SJCRH30 (cell line): Measurements from ENCODE around the gene TIMM21. TPM values are rescaled to one million over a fixed set of nuclear protein-coding genes. Genes with fewer than 3 reads are reported as not detected.

Experiments
- DNase-seq, 2 experiments: peaks; one replicate each; pipeline ENCODE4 v3.0.0-alpha.2; 2015 to 2020
- H3K27ac ChIP-seq: fragments of 250-450 bp; sonication (Bioruptor Pico); 2 replicates; pipeline ENCODE4 v1.5.1; 2020; ENCODE audit warnings: mild to moderate bottlenecking, moderate library complexity
- H3K27me3 ChIP-seq: fragments of 250-450 bp; sonication (Bioruptor Pico); 2 replicates; pipeline ENCODE4 v1.5.1; 2020; ENCODE audit warnings: mild to moderate bottlenecking, moderate library complexity
- H3K36me3 ChIP-seq: fragments of 250-450 bp; sonication (Bioruptor Pico); 2 replicates; pipeline ENCODE4 v1.5.1; 2020; ENCODE audit warnings: mild to moderate bottlenecking, moderate library complexity
- H3K4me1 ChIP-seq: fragments of 250-450 bp; sonication (Bioruptor Pico); 2 replicates; pipeline ENCODE4 v1.5.1; 2020; ENCODE audit warnings: mild to moderate bottlenecking, moderate library complexity
- H3K4me3 ChIP-seq: fragments of 250-450 bp; sonication (Bioruptor Pico); 2 replicates; pipeline ENCODE4 v1.5.1; 2020; ENCODE audit warnings: mild to moderate bottlenecking, moderate library complexity
- H3K9me3 ChIP-seq: fragments of 250-450 bp; sonication (Bioruptor Pico); replicated peaks from 2 replicates; pipeline ENCODE4 v1.5.1; 2020; ENCODE audit warnings: mild to moderate bottlenecking, moderate library complexity
- total RNA-seq: library from RNA; depleted of rRNA; stranded (reverse); fragments of >200 nt; shearing (Covaris generic); gene quantifications from 2 replicates; pipeline ENCODE4 v1.2.3, GENCODE V29; 2014

Gene TIMM21
- total RNA-seq, 1 experiment from 2014 or later: 59.4 TPM

GRCh38 chr18:74137920-74138538, 10.3 kb upstream of the TIMM21 start:
- H3K27ac ChIP-seq: no peak overlapping the region
- H3K4me3 ChIP-seq: no peak overlapping the region
- no peak for DNase-seq
- no peaks in the 10 kb centered on the region for H3K4me1 ChIP-seq
- H3K27me3 ChIP-seq: no peaks in the 10 kb centered on the region
- H3K36me3 ChIP-seq: no peaks in the 10 kb centered on the region
- no peaks in the 10 kb centered on the region for H3K9me3 ChIP-seq

GRCh38 chr18:74139411-74139810, 8.9 kb upstream of the TIMM21 start:
- no peak overlapping the region for H3K27ac ChIP-seq

GRCh38 chr18:74139888-74140287, 8.4 kb upstream of the TIMM21 start:
- no peaks in the 10 kb centered on the region for H3K9me3 ChIP-seq
- H3K27ac ChIP-seq: no peak overlapping the region
- no peaks in the 10 kb centered on the region for H3K4me1 ChIP-seq
- H3K36me3 ChIP-seq: no peaks in the 10 kb centered on the region
- no peaks in the 10 kb centered on the region for H3K27me3 ChIP-seq
- no peak overlapping the region for H3K4me3 ChIP-seq
- DNase-seq: no peak

More at GRCh38 chr18:74139411-74139810, 8.9 kb upstream of the TIMM21 start:
- no peak for DNase-seq
- Histone ChIP-seq H3K4me3 (no peak overlapping the region), H3K4me1 (no peaks in the 10 kb centered on the region), H3K9me3 (no peaks in the 10 kb centered on the region), H3K27me3 (no peaks in the 10 kb centered on the region), H3K36me3 (no peaks in the 10 kb centered on the region)

GRCh38 chr18:74140582-74140981, 7.7 kb upstream of the TIMM21 start:
- H3K9me3 ChIP-seq: no peaks in the 10 kb centered on the region
- no peaks in the 10 kb centered on the region for H3K36me3 ChIP-seq
- no peaks in the 10 kb centered on the region for H3K27me3 ChIP-seq
- no peaks in the 10 kb centered on the region for H3K4me1 ChIP-seq
- H3K4me3 ChIP-seq: no peak overlapping the region
- DNase-seq: no peak
- H3K27ac ChIP-seq: no peak overlapping the region

GRCh38 chr18:74141667-74142066, 6.7 kb upstream of the TIMM21 start:
- Histone ChIP-seq H3K4me1 (no peaks in the 10 kb centered on the region), H3K9me3 (no peaks in the 10 kb centered on the region), H3K27me3 (no peaks in the 10 kb centered on the region), H3K27ac (no peak overlapping the region), H3K36me3 (no peaks in the 10 kb centered on the region), H3K4me3 (no peak overlapping the region)
- no peak for DNase-seq

GRCh38 chr18:74142252-74142651, 6.1 kb upstream of the TIMM21 start:
- Histone ChIP-seq H3K4me3 (no peak overlapping the region), H3K27ac (no peak overlapping the region), H3K27me3 (no peaks in the 10 kb centered on the region), H3K36me3 (no peaks in the 10 kb centered on the region), H3K9me3 (no peaks in the 10 kb centered on the region), H3K4me1 (no peaks in the 10 kb centered on the region)
- DNase-seq: no peak

GRCh38 chr18:74146756-74147155, 1.6 kb upstream of the TIMM21 start:
- no peak for DNase-seq
- Histone ChIP-seq H3K4me3 (no peak overlapping the region), H3K36me3 (no peaks in the 10 kb centered on the region), H3K4me1 (no peaks in the 10 kb centered on the region), H3K27me3 (no peaks in the 10 kb centered on the region), H3K9me3 (no peaks in the 10 kb centered on the region), H3K27ac (no peak overlapping the region)

GRCh38 chr18:74147491-74147778, 888 bp upstream of the TIMM21 start:
- H3K36me3 ChIP-seq: no peaks in the 10 kb centered on the region
- peak overlapping the region; percentile 83 for H3K4me3 ChIP-seq
- H3K27ac ChIP-seq: no peak overlapping the region
- H3K4me1 ChIP-seq: no peaks in the 10 kb centered on the region
- no peaks in the 10 kb centered on the region for H3K27me3 ChIP-seq
- no peak for DNase-seq
- no peaks in the 10 kb centered on the region for H3K9me3 ChIP-seq

- H3K36me3 ChIP-seq: no peaks in the 10 kb centered on the region
- H3K4me1 ChIP-seq: no peaks in the 10 kb centered on the region
- H3K9me3 ChIP-seq: no peaks in the 10 kb centered on the region
- no peaks in the 10 kb centered on the region for H3K27me3 ChIP-seq
- H3K4me3 ChIP-seq: peak overlapping the region; percentile 83
- DNase-seq: no peak
- H3K27ac ChIP-seq: peak overlapping the region; percentile 80
These were observed 284 bp downstream of the TIMM21 start for GRCh38 chr18:74148543-74149070.

GRCh38 chr18:74149878-74150277, 1.6 kb downstream of the TIMM21 start:
- Histone ChIP-seq H3K27me3 (no peaks in the 10 kb centered on the region), H3K4me1 (no peaks in the 10 kb centered on the region), H3K4me3 (no peak overlapping the region), H3K36me3 (no peaks in the 10 kb centered on the region), H3K9me3 (no peaks in the 10 kb centered on the region), H3K27ac (no peak overlapping the region)
- DNase-seq: no peak

GRCh38 chr18:74152270-74152669, 3.9 kb downstream of the TIMM21 start:
- Histone ChIP-seq H3K36me3 (peaks cover 7% of the 10 kb centered on the region; the same call in 1 of the 2 replicates), H3K4me3 (no peak overlapping the region), H3K27ac (no peak overlapping the region), H3K27me3 (no peaks in the 10 kb centered on the region), H3K4me1 (no peaks in the 10 kb centered on the region), H3K9me3 (no peaks in the 10 kb centered on the region)
- DNase-seq: no peak

GRCh38 chr18:74152857-74153256, 4.5 kb downstream of the TIMM21 start:
- H3K4me1 ChIP-seq: no peaks in the 10 kb centered on the region
- no peak overlapping the region for H3K4me3 ChIP-seq
- H3K27me3 ChIP-seq: no peaks in the 10 kb centered on the region
- no peak overlapping the region for H3K27ac ChIP-seq
- peaks cover 7% of the 10 kb centered on the region; the same call in 1 of the 2 replicates for H3K36me3 ChIP-seq
- H3K9me3 ChIP-seq: no peaks in the 10 kb centered on the region
- DNase-seq: no peak

GRCh38 chr18:74153377-74153776, 5.1 kb downstream of the TIMM21 start:
- Histone ChIP-seq H3K27me3 (no peaks in the 10 kb centered on the region), H3K4me3 (no peak overlapping the region), H3K36me3 (peaks cover 7% of the 10 kb centered on the region; the same call in 1 of the 2 replicates), H3K27ac (no peak overlapping the region), H3K4me1 (no peaks in the 10 kb centered on the region), H3K9me3 (no peaks in the 10 kb centered on the region)
- DNase-seq: no peak

GRCh38 chr18:74153793-74154192, 5.5 kb downstream of the TIMM21 start:
- Histone ChIP-seq H3K9me3 (no peaks in the 10 kb centered on the region), H3K4me3 (no peak overlapping the region), H3K36me3 (peaks cover 7% of the 10 kb centered on the region; the same call in 1 of the 2 replicates), H3K4me1 (no peaks in the 10 kb centered on the region), H3K27me3 (no peaks in the 10 kb centered on the region), H3K27ac (no peak overlapping the region)
- DNase-seq: no peak

GRCh38 chr18:74154716-74155115, 6.4 kb downstream of the TIMM21 start:
- H3K27ac ChIP-seq: no peak overlapping the region
- no peaks in the 10 kb centered on the region for H3K27me3 ChIP-seq
- no peak overlapping the region for H3K4me3 ChIP-seq
- peaks cover 7% of the 10 kb centered on the region; the same call in 1 of the 2 replicates for H3K36me3 ChIP-seq
- H3K4me1 ChIP-seq: no peaks in the 10 kb centered on the region
- no peaks in the 10 kb centered on the region for H3K9me3 ChIP-seq
- DNase-seq: no peak

GRCh38 chr18:74155276-74155675, 7.0 kb downstream of the TIMM21 start:
- H3K4me3 ChIP-seq: no peak overlapping the region
- H3K4me1 ChIP-seq: no peaks in the 10 kb centered on the region
- no peaks in the 10 kb centered on the region for H3K9me3 ChIP-seq
- H3K27ac ChIP-seq: no peak overlapping the region
- H3K27me3 ChIP-seq: no peaks in the 10 kb centered on the region
- H3K36me3 ChIP-seq: peaks cover 7% of the 10 kb centered on the region; the same call in 1 of the 2 replicates
- no peak for DNase-seq
